HG03066 (cell line): ENCODE results near the gene SUGCT.
A peak's percentile ranks its signal among the peaks of the same experiment; 100 is the strongest.

Experiments used
- ATAC-seq: cut with Tn5 transposase; IDR thresholded peaks from one replicate; pipeline ENCODE4 v1.9.1; 2021; ENCODE audit warnings: low read depth; ENCODE audit not compliant: unreplicated experiment

Gene SUGCT

GRCh38 chr7:40546616-40547501 is 412.1 kb downstream of the SUGCT start:
- no peak for ATAC-seq

- no peak for ATAC-seq
Measured at GRCh38 chr7:40549372-40550039, 414.7 kb downstream of the SUGCT start.

GRCh38 chr7:40551685-40552576 is 417.1 kb downstream of the SUGCT start:
- ATAC-seq = peak; percentile 72

GRCh38 chr7:40560672-40561071 is 425.9 kb downstream of the SUGCT start:
- no peak for ATAC-seq

GRCh38 chr7:40566879-40567278 is 432.1 kb downstream of the SUGCT start:
- ATAC-seq = no peak

- ATAC-seq = no peak
Measured at GRCh38 chr7:40569326-40569725, 434.5 kb downstream of the SUGCT start.

- no peak for ATAC-seq
Measured at GRCh38 chr7:40570223-40570622, 435.4 kb downstream of the SUGCT start.

- ATAC-seq = no peak
Measured at GRCh38 chr7:40571796-40572195, 437.0 kb downstream of the SUGCT start.

GRCh38 chr7:40572810-40573465 is 438.1 kb downstream of the SUGCT start:
- ATAC-seq = no peak

GRCh38 chr7:40579401-40579800 is 444.6 kb downstream of the SUGCT start:
- no peak for ATAC-seq

GRCh38 chr7:40580776-40581175 is 446.0 kb downstream of the SUGCT start:
- ATAC-seq = no peak

GRCh38 chr7:40582539-40582938 is 447.7 kb downstream of the SUGCT start:
- no peak for ATAC-seq

GRCh38 chr7:40583667-40584444 is 449.1 kb downstream of the SUGCT start:
- no peak for ATAC-seq

- no peak for ATAC-seq
Measured at GRCh38 chr7:40584667-40585433, 450.0 kb downstream of the SUGCT start.

GRCh38 chr7:40586197-40586596 is 451.4 kb downstream of the SUGCT start:
- ATAC-seq = no peak

- ATAC-seq = no peak
Measured at GRCh38 chr7:40587419-40587818, 452.6 kb downstream of the SUGCT start.

- no peak for ATAC-seq
Measured at GRCh38 chr7:40595129-40595528, 460.3 kb downstream of the SUGCT start.

GRCh38 chr7:40595832-40596231 is 461.0 kb downstream of the SUGCT start:
- no peak for ATAC-seq

GRCh38 chr7:40597517-40597916 is 462.7 kb downstream of the SUGCT start:
- no peak for ATAC-seq
